CD4-positive, alpha-beta T cell (primary cell): ENCODE results near the gene NFIA. TPM values are rescaled to one million over a fixed set of nuclear protein-coding genes. Genes with fewer than 3 reads are reported as not detected.
"Not testable (repeated sequence)": the region's sequence is repeated elsewhere in the genome, so short reads cannot be mapped to it uniquely, and the experiment has no call there.

Experiments
- ATAC-seq: fragments of 200-7000 bp; cut with Tn5 transposase; one replicate; pipeline ENCODE4 v1.10.0; 2022; ENCODE audit warnings: mild to moderate bottlenecking; ENCODE audit not compliant: poor library complexity
- CTCF ChIA-PET: fragments of 350-600 bp; sonication (Branson Sonifier 250); formaldehyde crosslinking; loops from one replicate; lab custom pipeline; 2021; ENCODE audit warnings: antibody characterized with exemption, inconsistent platforms; lab: Charles Lee
- POLR2A ChIA-PET: fragments of 350-600 bp; sonication (Branson Sonifier 250); formaldehyde crosslinking; loops from one replicate; lab custom pipeline; 2021; ENCODE audit warnings: antibody characterized with exemption, inconsistent platforms; lab: Charles Lee
- DNase-seq, 14 experiments: peaks; one replicate each; pipeline ENCODE4 v3.0.0-alpha.2; 2013 to 2020; ENCODE audit warnings: mixed read lengths in 2 of 14
- H3K27ac ChIP-seq, 2 donors: one replicate each; pipeline versions ENCODE4 v1.5.1 to v1.7.0; 2013; ENCODE audit warnings: low read length in 2 of 2, low read depth in 1 of 2, mild to moderate bottlenecking in 1 of 2
- H3K27me3 ChIP-seq, 2 experiments: 1 replicate in 1 of 2; 2 replicates in 1 of 2; pipeline versions ENCODE4 v1.6.1 to v1.7.0; 2013; ENCODE audit warnings: low read length in 2 of 2, control low read depth in 1 of 2, mild to moderate bottlenecking in 1 of 2, moderate library complexity in 1 of 2; ENCODE audit not compliant: insufficient read depth in 2 of 2, control insufficient read depth in 1 of 2
- H3K36me3 ChIP-seq: one replicate; pipeline ENCODE4 v1.6.1; 2013; ENCODE audit warnings: low read length, control low read depth; ENCODE audit not compliant: insufficient read depth
- H3K4me1 ChIP-seq: one replicate; pipeline ENCODE4 v1.6.1; 2013; ENCODE audit warnings: low read length, control low read depth; ENCODE audit not compliant: insufficient read depth
- H3K4me3 ChIP-seq: one replicate; pipeline ENCODE4 v1.5.1; 2013; ENCODE audit warnings: mild to moderate bottlenecking, low read length, moderate library complexity
- H3K9me3 ChIP-seq, 2 experiments: 1 replicate in 1 of 2; 2 replicates in 1 of 2; pipeline versions ENCODE4 v1.6.1 to v1.7.0; 2013; ENCODE audit warnings: low read length in 2 of 2, mild to moderate bottlenecking in 2 of 2, control low read depth in 1 of 2, moderate library complexity in 1 of 2; ENCODE audit not compliant: control insufficient read depth in 1 of 2, insufficient read depth in 1 of 2
- H3K27ac Mint-ChIP-seq: one replicate; pipeline ENCODE4 v1.8.0; 2020; ENCODE audit warnings: mixed read lengths
- H3K27me3 Mint-ChIP-seq: one replicate; pipeline ENCODE4 v1.8.0; 2021; ENCODE audit warnings: mixed read lengths
- H3K36me3 Mint-ChIP-seq: one replicate; pipeline ENCODE4 v1.8.0; 2021; ENCODE audit warnings: low read depth, mixed read lengths
- H3K4me1 Mint-ChIP-seq: one replicate; pipeline ENCODE4 v1.8.0; 2021; ENCODE audit warnings: low read depth, mixed read lengths
- H3K4me3 Mint-ChIP-seq: one replicate; pipeline ENCODE4 v1.8.0; 2020; ENCODE audit warnings: mild to moderate bottlenecking, mixed read lengths
- H3K9me3 Mint-ChIP-seq: one replicate; pipeline ENCODE4 v1.8.0; 2020; ENCODE audit warnings: mixed read lengths
- intact Hi-C, 2 experiments: fragments of 100-400 bp; cut with DNase I in 1 of 2; cut with micrococcal nuclease in 1 of 2; formaldehyde crosslinking; loops; one replicate each; pipeline versions ENCODE4 v1.15.1 to v1.9.0; 2023 to 2025; cut with DNase I, micrococcal nuclease
- total RNA-seq, 174 experiments: library from RNA in 2 of 174; stranded (reverse) in 2 of 174; gene quantifications; one replicate each; pipeline ENCODE4 v1.2.3 and lab custom pipeline; 2021 to 2026
- TF ChIP-seq, protein P1 (sequence below): fragments of 200-600 bp; IDR thresholded peaks from one replicate; pipeline ENCODE4 v1.8.0; 2022; ENCODE audit warnings: antibody characterized with exemption, mild to moderate bottlenecking

The NFIA gene
- total RNA-seq, 2 experiments from 2014 or later: 4.8 to 5.9 TPM

DNA sequence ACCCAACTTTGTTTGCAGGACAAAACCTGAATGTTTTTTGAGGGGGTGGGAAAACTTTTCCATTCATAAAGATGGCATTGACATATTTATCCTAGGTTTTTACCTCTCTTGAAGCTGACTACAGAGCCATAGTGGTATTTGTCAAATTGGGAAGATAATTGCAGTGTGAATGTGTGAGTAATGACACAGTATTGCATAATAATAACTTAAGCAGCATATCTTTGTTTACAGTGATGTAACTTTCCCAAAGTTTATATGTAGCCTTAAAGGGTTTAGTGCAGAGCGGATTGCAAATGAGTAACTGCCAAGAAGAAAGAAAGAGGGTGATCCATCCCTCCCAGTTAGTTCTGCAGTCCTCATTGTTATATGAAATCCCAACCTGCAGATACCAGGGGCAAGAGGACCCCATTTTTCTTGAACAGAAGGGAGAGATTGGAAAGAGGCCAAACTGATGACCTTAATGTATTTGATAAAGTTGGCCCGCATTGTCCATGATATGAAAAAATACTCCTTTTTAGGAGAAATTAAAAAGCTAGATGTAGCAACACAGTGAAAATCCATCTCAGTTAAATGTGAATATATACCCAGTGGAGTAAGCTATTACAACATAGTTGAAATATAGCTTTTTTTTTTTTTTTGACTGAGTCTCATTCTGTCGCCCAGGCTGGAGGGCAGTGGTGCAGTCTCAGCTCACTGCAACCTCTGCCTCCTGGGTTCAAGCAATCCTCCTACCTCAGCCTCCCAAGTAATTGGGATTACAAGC is 23.7 kb upstream of the NFIA start:
- H3K27me3 Mint-ChIP-seq: peaks cover 49% of the 10 kb centered on the region
- ChIA-PET CTCF (interaction anchor here (0.6 to 3.2 kb wide), 2 partner anchors 9 to 11 kb away, joined by 3 to 18 read pairs; no protein-coding TSS in a partner anchor), POLR2A (interaction anchor here (5.8 kb wide), 1 partner anchor 19 kb away, joined by 38 read pairs; no protein-coding TSS in a partner anchor)
- no peak for ATAC-seq
- Histone ChIP-seq H3K4me3 (no peak overlapping the region), H3K9me3 (peaks cover 0 to 3% of the 10 kb centered on the region in 2 experiments), H3K4me1 (peaks cover 21% of the 10 kb centered on the region), H3K27me3 (peaks cover 19 to 50% of the 10 kb centered on the region in 2 experiments), H3K27ac (no peak overlapping the region), H3K36me3 (no peaks in the 10 kb centered on the region)
- TF ChIP-seq, protein P1, sequence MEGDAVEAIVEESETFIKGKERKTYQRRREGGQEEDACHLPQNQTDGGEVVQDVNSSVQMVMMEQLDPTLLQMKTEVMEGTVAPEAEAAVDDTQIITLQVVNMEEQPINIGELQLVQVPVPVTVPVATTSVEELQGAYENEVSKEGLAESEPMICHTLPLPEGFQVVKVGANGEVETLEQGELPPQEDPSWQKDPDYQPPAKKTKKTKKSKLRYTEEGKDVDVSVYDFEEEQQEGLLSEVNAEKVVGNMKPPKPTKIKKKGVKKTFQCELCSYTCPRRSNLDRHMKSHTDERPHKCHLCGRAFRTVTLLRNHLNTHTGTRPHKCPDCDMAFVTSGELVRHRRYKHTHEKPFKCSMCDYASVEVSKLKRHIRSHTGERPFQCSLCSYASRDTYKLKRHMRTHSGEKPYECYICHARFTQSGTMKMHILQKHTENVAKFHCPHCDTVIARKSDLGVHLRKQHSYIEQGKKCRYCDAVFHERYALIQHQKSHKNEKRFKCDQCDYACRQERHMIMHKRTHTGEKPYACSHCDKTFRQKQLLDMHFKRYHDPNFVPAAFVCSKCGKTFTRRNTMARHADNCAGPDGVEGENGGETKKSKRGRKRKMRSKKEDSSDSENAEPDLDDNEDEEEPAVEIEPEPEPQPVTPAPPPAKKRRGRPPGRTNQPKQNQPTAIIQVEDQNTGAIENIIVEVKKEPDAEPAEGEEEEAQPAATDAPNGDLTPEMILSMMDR: no peak
- peak overlapping the region; percentile 34 for H3K4me3 Mint-ChIP-seq
- intact Hi-C loops: loop anchor here in 1 of 2 experiments (10.0 kb wide), 2 partner anchors 676 to 1726 kb away; partner anchors contain the start of gene ATG4C
- H3K4me1 Mint-ChIP-seq: peaks cover 28% of the 10 kb centered on the region
- no peaks in the 10 kb centered on the region for H3K36me3 Mint-ChIP-seq
- no peak overlapping the region for H3K27ac Mint-ChIP-seq
- H3K9me3 Mint-ChIP-seq: no peaks in the 10 kb centered on the region
- no peak for DNase-seq

DNA sequence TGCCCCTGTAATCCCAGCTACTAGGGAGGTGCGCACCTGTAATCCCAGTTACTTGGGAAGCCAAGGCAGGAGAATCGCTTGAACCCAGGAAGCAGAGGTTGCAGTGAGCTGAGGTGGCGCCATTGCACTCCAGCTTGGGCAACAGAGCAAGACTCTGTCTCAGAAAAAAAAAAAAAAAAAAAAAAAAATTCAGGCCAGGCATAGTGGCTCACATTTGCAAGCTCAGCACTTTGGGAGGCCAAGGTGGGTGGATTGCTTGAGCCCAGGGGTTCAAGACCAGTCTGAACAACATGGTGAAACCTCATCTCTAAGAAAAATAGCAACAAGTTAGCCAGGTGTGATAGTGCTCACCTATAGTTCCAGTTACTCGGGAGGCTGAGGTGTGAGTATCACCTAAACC is 20.8 kb upstream of the NFIA start:
- DNase-seq, H3K27ac ChIP-seq, ATAC-seq, H3K36me3 ChIP-seq, POLR2A ChIA-PET, H3K9me3 Mint-ChIP-seq, H3K36me3 Mint-ChIP-seq, H3K27ac Mint-ChIP-seq, H3K9me3 ChIP-seq, H3K4me1 Mint-ChIP-seq, H3K4me3 Mint-ChIP-seq, intact Hi-C loops, H3K4me3 ChIP-seq, CTCF ChIA-PET: not testable (repeated sequence)
- Histone ChIP-seq H3K27me3 (peaks cover 7 to 20% of the 10 kb centered on the region in 2 experiments), H3K4me1 (peaks cover 13% of the 10 kb centered on the region)
- peaks cover 22% of the 10 kb centered on the region for H3K27me3 Mint-ChIP-seq

DNA sequence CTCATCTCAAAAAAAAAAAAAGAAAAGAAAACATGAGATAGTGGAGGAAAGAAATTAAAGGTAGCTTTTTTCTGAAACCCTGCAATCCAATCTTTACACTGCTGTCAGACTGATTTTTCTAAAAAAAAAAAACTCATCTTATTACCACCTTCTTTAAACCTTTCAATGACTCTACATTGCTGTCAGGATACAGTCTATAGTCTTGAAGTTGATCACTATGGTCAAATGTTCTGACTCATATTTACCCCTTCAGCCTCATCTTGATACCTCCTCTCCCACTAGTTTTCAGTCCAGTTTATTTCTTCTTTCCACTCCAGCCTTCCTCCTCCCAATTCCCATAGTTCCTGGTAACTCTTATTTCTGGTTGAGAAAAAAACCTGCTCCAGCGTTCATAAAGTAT is 17.7 kb upstream of the NFIA start:
- DNase-seq (no peak), ATAC-seq (no peak)
- Histone ChIP-seq H3K36me3 (no peaks in the 10 kb centered on the region), H3K27me3 (no peaks in the 10 kb centered on the region), H3K27ac (no peak overlapping the region), H3K9me3 (no peaks in the 10 kb centered on the region), H3K4me1 (no peaks in the 10 kb centered on the region), H3K4me3 (no peak overlapping the region)
- H3K4me1 Mint-ChIP-seq: no peaks in the 10 kb centered on the region
- intact Hi-C loops: no loop called here
- CTCF ChIA-PET: no interaction called here
- H3K27ac Mint-ChIP-seq: no peak overlapping the region
- no peaks in the 10 kb centered on the region for H3K27me3 Mint-ChIP-seq
- POLR2A ChIA-PET: no interaction called here
- no peak overlapping the region for H3K4me3 Mint-ChIP-seq
- no peaks in the 10 kb centered on the region for H3K36me3 Mint-ChIP-seq
- H3K9me3 Mint-ChIP-seq: no peaks in the 10 kb centered on the region
- TF ChIP-seq, protein P1: no peak
